GM15510 (cell line): Measurements from ENCODE around the gene ESF1.

ENCODE experiments used
- POLR2A ChIP-seq: IDR thresholded peaks from 3 replicates; pipeline ENCODE4 v1.6.1; 2011; ENCODE audit warnings: borderline replicate concordance; ENCODE audit not compliant: insufficient read length; ENCODE audit errors: extremely low read depth

ESF1 gene

DNA sequence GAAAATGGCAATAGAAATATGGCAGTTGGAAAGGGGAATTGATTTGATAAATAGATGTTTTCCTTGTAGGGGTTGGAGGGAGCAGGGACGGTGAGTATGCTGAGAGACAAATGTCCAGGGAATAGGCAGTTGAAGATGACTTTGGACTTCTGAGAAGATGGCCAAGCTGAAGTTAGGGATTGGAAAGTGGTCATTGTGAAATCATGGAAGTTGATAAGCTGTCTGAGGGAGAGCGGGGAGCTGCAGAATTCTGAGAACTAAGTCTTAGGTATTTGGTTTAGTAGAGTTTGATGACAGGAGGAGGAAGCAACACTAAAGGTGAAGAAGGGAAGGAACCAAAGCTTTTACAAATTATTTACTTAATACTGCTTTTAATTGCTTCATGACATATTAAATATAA lies 15.3 kb upstream of the ESF1 start:
- no peak for TF ChIP-seq POLR2A

DNA sequence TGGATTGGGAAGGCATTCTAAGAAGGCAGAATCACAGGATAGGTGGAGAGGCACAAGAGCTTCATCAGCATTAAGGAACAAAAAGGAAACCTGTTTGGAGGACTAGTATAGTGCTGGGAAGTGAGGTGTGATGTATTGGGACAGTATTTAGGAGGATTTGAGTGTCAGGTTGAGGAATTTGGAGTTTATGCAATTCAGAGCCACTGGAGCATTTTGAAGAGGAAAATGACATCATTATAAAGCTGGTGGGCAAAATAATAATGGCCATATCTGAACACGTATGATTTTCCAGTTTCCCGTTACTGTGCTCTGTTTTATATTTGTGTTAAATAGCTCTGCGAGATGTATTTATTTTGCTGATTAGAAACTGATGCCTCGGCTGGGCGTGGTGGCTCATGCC lies 14.3 kb upstream of the ESF1 start:
- no peak for TF ChIP-seq POLR2A

GRCh38 chr20:13794667-13795066 lies 9.9 kb upstream of the ESF1 start:
- no peak for TF ChIP-seq POLR2A

- no peak for TF ChIP-seq POLR2A
Observed at GRCh38 chr20:13793001-13793400, 8.3 kb upstream of the ESF1 start.

DNA sequence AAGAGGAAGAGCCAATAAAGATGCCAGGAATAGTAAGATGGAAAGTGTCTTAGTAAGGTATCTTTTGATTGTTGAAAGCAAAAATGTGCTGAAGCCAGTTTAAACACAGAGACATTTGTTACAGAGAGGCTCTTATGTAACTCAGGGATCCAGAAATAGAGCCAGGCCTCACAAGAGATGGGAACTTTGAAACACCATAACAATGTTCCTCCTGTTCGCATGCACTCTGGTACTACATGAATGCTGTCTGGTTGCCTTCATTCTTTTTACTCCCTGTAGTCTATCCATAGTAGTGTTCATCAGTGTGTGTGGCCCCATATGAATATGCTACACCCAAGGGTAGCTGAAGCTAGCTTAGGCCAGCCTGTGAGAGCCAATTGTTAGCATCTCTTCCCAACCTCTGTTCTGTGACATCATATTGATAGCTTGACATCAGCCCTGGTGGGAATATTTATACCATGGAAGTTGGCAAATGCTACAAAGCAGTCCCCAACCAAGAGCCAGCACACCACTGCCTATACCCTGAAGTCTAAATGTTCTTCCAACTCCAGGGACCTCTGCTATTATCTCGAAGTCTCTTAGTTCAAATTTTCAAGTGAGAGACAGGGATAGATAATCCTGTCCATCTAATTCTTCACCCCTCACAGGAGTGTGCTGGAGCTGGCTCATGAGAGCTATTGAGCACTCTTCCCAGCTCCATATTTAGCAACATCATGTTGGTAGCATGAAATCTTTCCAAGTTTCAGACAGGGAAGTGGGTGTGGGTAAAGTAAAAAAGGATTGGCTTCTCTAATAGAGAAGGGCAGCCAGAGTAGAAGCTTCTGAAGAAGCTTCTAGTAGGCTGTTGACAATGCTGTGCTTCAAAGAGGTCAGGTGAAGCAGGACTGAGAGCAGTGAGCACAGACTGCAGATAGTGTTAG lies 7.1 kb upstream of the ESF1 start:
- TF ChIP-seq POLR2A = no peak

DNA sequence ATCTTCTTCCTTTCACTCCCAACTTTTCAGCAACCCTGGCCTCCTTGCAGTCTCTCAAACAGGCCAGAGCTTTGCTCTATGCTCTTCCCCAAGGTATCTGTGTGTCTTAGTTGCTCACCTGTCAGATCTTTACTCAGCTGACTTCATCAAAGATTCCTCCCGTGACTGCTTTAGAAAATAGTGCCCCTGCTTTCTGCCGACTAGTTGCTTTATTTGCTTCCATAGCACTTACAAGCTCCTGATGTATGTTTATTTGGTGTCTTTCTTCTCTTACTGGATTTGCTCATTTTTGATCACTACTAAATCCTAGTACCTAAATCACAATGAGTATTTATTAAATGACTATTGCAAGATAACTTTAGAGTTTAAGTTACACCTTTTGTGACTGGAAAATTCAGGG lies 6.0 kb upstream of the ESF1 start:
- TF ChIP-seq POLR2A = no peak

- TF ChIP-seq POLR2A = no peak
Observed at GRCh38 chr20:13788167-13788834, 3.6 kb upstream of the ESF1 start.

DNA sequence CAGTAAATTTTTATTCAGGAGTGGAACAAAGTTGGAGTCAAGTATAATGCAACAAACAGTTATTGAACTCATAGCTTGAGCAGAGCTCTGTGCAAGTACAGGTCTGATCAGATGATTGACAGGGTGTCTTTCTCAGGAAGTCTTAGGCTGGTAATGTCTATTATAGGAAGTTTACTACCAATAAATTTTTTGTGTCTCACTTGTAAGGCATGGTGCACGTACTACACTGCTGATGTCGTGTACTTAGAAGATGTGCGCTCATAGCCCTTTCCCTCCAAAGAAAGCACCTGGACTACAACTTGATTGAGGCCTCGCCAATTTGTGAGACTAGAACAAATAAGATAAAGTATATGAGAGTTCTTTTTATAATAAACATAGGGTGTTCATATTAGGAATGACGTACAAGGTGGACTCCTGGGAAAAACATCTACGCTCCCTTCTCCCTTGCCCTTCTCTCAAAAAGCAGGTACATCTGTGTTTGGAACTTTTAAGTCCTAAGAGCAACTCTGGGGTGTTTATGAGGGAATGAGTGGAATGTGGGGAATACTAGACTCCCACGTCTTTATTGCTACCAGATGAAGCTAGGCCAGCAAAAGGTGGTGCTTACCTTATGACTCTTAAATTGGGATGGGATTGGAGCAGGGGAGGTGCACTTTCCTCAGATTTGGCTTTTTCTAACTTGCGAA lies 1.6 kb upstream of the ESF1 start:
- TF ChIP-seq POLR2A = no peak

DNA sequence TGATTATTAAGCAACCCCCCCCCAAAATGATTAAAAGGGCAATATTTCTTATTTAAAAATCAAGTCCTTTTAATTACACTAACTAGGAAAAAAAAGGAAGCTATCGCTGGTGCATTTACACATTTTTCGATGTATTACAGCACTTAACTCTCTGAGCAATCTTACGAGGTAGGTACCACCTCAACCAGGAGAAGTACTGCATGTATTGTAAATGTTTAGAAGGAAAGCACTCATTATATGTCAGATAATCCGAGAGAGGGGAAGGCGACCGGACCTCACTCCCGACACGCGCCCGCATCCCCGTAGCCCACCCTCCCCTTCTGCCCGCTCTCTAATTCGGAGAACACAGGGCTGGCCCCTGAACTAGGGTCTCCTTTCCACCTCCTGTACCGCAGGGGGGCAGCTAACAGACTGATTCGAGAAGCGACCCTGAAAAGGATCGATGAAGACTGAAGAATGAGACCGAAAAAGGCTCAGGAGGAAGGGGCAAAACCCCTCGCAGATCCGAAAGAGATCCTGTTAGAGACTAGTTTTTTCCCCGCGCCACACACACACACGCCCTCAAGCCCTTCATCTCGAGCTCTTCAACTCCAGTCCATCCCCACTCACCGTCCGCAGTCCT lies 337 bp downstream of the ESF1 start:
- no peak for TF ChIP-seq POLR2A

DNA sequence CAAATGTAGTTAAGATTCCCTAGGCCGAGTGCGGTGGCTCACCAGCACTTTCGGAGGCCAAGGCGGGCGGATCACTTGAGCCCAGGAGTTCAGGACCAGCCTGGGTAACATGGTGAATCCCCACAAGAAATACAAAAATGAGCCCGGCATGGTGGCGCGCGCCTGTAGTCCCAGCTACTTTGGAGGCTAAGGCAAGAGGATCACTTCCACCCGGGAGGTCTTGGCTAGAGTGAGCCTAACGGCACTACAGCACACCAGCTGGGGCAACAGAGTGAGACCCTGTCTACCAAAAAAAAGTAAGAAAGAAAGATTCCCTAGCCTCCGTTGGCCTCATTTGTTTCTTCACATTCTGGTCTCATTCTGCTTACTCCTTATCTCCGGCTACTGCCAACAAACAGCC lies 1.2 kb downstream of the ESF1 start:
- no peak for TF ChIP-seq POLR2A

DNA sequence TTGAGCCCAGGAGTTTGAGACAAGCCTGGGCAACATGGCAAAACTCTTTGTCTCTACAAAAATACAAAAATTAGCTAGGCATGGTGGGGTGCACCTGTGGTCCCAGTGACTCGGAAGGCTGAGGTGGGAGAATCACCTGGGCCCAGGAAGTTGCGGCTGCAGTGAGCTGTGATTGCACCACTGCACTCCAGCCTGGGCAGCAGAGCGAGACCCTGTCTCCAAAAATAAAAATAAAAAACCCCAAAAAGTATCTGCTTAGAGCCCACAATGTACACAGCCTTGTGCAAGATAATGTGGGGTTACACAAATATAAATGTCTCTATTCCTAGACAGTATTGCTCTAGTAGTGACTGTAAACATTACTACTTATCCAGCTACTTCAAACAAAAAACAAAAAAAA lies 5.9 kb downstream of the ESF1 start:
- no peak for TF ChIP-seq POLR2A

- no peak for TF ChIP-seq POLR2A
Observed at GRCh38 chr20:13777171-13777601, 7.5 kb downstream of the ESF1 start.

DNA sequence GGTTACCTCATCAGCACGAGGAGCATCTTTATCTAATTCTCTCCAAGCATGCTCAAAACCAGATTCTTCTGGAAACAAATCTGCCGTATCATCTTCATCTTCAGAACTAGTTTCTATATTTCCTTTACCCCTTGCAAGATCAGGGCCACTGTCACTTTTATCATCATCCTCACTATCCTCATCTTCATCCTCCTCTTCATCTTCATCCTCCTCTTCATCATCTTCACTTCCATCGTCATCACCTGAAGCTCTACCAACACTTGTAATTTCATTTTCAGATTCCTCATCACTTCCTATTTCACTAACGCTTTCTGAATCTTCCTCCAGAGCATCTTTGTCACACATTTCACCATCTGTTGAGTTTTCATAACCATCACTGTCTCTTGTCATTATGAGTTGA lies 8.9 kb downstream of the ESF1 start:
- no peak for TF ChIP-seq POLR2A

DNA sequence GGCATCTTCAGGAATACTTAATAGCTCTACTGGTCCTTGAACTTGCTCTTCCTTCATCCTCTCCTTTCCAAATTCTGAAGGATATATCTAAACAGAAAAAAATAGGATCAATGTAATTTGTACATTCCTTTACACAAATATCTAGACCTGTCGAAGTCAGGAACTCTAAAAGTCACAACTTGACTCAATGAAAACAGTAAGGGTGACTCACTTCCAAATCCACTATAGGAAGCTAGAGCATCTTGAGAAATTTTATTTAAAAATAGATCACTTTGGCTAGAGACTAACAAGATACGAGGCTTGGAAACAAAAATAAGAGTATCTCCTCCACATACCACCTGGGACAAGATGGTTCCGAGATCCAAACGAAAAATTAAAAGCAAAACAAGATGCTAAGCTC lies 12.2 kb downstream of the ESF1 start:
- no peak for TF ChIP-seq POLR2A
